Vagina (tissue), 2 donors: Measurements from ENCODE around the gene ADAM23. TPM values are rescaled to one million over a fixed set of nuclear protein-coding genes. Genes with fewer than 3 reads are reported as not detected.

Source experiments
- DNase-seq, 2 donors: peaks; one replicate each; pipeline ENCODE4 v3.0.0-alpha.2; 2017; ENCODE audit errors: extremely low spot score in 2 of 2
- H3K27ac ChIP-seq: fragments of 200-600 bp; sonication (generic); one replicate; pipeline ENCODE4 v1.5.1; 2019
- H3K27me3 ChIP-seq: fragments of 200-600 bp; sonication (generic); one replicate; pipeline ENCODE4 v1.5.1; 2019
- H3K36me3 ChIP-seq, 2 donors: fragments of 200-600 bp; sonication (generic); one replicate each; pipeline ENCODE4 v1.5.1; 2017 to 2019
- H3K4me1 ChIP-seq: fragments of 200-600 bp; sonication (generic); one replicate; pipeline ENCODE4 v1.5.1; 2019
- H3K4me3 ChIP-seq, 2 donors: fragments of 200-600 bp; sonication (generic); 1 replicate in 1 of 2; 2 replicates in 1 of 2; pipeline ENCODE4 v1.5.1; 2016 to 2019
- H3K9me3 ChIP-seq: fragments of 200-600 bp; sonication (generic); one replicate; pipeline ENCODE4 v1.5.1; 2019
- POLR2A ChIP-seq, 2 donors: fragments of 450-650 bp; IDR thresholded peaks; one replicate each; pipeline ENCODE4 v1.6.1; 2017; ENCODE audit warnings: antibody characterized with exemption in 2 of 2, mild to moderate bottlenecking in 2 of 2, moderate library complexity in 2 of 2
- POLR2AphosphoS5 ChIP-seq, 2 donors: sonication (generic); formaldehyde crosslinking; IDR thresholded peaks; one replicate each; pipeline ENCODE4 v1.9.0; 2017; ENCODE audit warnings: antibody characterized with exemption in 2 of 2, mild to moderate bottlenecking in 2 of 2, low read depth in 1 of 2; ENCODE audit not compliant: insufficient read depth in 1 of 2
- intact Hi-C: fragments of 100-400 bp; cut with DNase I; formaldehyde crosslinking; loops from one replicate; pipeline ENCODE4 v1.15.1; 2023
- total RNA-seq: library from RNA; depleted of rRNA; stranded (reverse); fragments of >200 nt; gene quantifications from one replicate; pipeline ENCODE4 v1.2.3, GENCODE V29; 2016
- TF ChIP-seq, protein P1 (sequence below), 3 experiments: fragments of 450-650 bp in 2 of 3; fragments of 200-600 bp in 1 of 3; sonication (generic) in 1 of 3; IDR thresholded peaks; one replicate each; pipeline ENCODE4 v1.5.1; 2017 to 2019; ENCODE audit warnings: antibody characterized with exemption in 3 of 3, mild to moderate bottlenecking in 2 of 3, moderate library complexity in 2 of 3

ADAM23 gene
- total RNA-seq, 1 donor from 2014 or later, result 5.2 TPM

DNA sequence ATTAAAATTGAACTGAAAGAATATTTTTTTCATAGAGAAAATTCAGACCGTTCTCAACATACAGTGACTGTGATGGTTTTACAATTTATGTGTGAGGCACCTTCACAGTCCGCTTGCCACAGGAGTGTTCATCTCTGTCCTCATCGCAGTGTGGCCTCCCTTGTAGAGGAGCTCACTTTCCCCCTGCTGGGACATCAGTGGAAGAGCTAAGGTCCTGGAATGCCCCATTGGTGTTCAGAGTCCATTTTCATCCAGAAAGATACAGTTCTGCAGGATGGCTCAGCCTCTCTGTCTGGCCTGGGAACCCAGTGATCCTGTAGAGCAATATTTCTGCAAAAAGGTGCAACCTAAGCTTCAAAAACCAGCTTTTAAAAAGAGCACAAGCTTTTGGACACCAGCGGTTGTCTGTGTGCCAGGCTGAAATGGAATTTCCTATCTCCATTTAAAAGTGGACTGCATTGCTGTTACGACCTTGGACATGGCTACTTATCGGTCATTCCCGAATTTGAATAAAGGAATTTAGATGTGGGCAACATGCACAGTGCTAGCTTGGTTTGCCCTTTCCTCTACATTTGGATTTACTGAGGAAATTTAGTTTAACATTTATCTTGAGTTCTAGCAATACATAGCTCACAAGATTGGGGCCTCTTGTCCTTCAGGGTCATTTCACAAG is 172.2 kb downstream of the ADAM23 start:
- Histone ChIP-seq H3K36me3 (no peaks in the 10 kb centered on the region), H3K9me3 (no peaks in the 10 kb centered on the region), H3K4me1 (no peaks in the 10 kb centered on the region), H3K27me3 (no peaks in the 10 kb centered on the region), H3K27ac (no peak overlapping the region), H3K4me3 (no peak overlapping the region)
- DNase-seq, result no peak
- TF ChIP-seq POLR2AphosphoS5 (IDR thresholded peaks at IDR 0.05; ENCODE audit: insufficient read depth in 1 of 2, low read depth in 1 of 2) (no peak), POLR2A (IDR thresholded peaks at IDR 0.05) (no peak)
- TF ChIP-seq, protein P1, sequence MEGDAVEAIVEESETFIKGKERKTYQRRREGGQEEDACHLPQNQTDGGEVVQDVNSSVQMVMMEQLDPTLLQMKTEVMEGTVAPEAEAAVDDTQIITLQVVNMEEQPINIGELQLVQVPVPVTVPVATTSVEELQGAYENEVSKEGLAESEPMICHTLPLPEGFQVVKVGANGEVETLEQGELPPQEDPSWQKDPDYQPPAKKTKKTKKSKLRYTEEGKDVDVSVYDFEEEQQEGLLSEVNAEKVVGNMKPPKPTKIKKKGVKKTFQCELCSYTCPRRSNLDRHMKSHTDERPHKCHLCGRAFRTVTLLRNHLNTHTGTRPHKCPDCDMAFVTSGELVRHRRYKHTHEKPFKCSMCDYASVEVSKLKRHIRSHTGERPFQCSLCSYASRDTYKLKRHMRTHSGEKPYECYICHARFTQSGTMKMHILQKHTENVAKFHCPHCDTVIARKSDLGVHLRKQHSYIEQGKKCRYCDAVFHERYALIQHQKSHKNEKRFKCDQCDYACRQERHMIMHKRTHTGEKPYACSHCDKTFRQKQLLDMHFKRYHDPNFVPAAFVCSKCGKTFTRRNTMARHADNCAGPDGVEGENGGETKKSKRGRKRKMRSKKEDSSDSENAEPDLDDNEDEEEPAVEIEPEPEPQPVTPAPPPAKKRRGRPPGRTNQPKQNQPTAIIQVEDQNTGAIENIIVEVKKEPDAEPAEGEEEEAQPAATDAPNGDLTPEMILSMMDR (IDR thresholded peaks at IDR 0.05), result no peak
- intact Hi-C loops, result no loop called here

DNA sequence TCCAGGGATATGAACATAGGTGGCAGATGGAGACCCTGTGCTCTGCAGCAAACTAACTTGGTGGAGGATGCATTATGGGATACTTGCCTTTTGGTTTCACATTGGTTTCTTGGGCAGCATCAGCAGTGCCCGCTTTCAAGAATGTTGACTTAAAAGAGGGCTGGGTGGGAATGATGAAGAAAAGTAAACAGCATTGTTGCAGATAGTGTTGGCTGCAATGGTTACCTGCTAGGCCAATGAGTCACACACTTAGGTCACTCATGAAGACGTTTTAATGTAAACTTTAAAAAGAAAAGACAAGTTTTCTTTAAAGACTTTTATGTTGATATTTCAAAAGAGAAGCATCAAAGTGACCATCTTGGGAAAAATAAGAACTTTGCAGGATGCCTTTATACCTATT is 172.8 kb downstream of the ADAM23 start:
- H3K27me3 ChIP-seq, result no peaks in the 10 kb centered on the region

DNA sequence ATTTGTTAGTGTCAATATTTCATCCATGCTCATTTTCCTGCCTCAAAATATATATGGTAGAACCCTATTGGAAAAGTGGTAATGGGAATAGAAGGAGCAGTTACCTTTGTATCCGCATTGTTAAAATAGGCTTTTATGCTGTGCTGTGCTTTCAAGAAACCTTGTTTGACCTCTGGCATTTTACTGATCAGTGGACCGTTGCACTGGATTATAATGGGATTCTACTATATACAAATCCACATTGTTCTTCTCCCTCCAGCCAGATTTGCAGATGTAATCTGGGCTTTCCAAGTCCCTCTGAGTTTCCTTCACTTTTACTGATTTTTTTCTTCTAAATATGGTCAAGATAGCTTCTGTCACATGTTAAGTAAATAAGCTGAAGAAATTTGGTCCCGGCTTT is 175.7 kb downstream of the ADAM23 start:
- intact Hi-C loops, result no loop called here

More for the DNA sequence above, 172.8 kb downstream of the ADAM23 start:
- Histone ChIP-seq H3K9me3 (no peaks in the 10 kb centered on the region), H3K27ac (no peak overlapping the region), H3K4me1 (no peaks in the 10 kb centered on the region), H3K4me3 (no peak overlapping the region), H3K36me3 (no peaks in the 10 kb centered on the region)
- intact Hi-C loops, result no loop called here
- TF ChIP-seq, protein P1 (IDR thresholded peaks at IDR 0.05), result no peak
- TF ChIP-seq POLR2A (IDR thresholded peaks at IDR 0.05), result no peak
- DNase-seq, result no peak

DNA sequence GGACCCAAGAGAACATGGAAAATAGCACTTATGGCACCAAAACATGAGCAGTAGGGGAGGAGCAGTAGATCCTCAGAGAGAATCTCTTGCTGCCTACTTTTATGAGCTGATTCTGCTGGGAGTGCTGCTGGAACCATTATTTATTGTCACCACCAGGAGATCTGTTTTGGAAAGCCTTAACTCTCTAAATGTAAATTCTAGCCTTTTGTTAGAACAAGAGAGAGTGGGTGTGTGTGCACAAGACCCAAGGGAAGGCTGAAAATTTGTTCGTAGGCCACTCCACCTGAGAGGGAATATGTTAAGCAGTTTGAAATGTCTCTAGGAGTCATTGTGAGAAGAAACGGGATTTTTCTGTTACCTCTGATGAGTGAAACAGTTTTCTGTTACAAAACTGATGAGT is 182.8 kb downstream of the ADAM23 start:
- no peak for TF ChIP-seq POLR2A (IDR thresholded peaks at IDR 0.05)
- no peak for TF ChIP-seq POLR2AphosphoS5 (IDR thresholded peaks at IDR 0.05; ENCODE audit: insufficient read depth in 1 of 2, low read depth in 1 of 2)
- TF ChIP-seq, protein P1 (IDR thresholded peaks at IDR 0.05), result no peak
- H3K27ac ChIP-seq, result no peak overlapping the region
- no peaks in the 10 kb centered on the region for H3K27me3 ChIP-seq
- H3K9me3 ChIP-seq, result no peaks in the 10 kb centered on the region
- no peak for DNase-seq
- no peak overlapping the region for H3K4me3 ChIP-seq
- intact Hi-C loops, result no loop called here
- no peaks in the 10 kb centered on the region for H3K36me3 ChIP-seq
- no peaks in the 10 kb centered on the region for H3K4me1 ChIP-seq

More for the DNA sequence above, 175.7 kb downstream of the ADAM23 start:
- Histone ChIP-seq H3K9me3 (no peaks in the 10 kb centered on the region), H3K36me3 (no peaks in the 10 kb centered on the region), H3K4me1 (no peaks in the 10 kb centered on the region), H3K27ac (no peak overlapping the region), H3K27me3 (no peaks in the 10 kb centered on the region), H3K4me3 (no peak overlapping the region)
- TF ChIP-seq POLR2A (IDR thresholded peaks at IDR 0.05), result no peak
- TF ChIP-seq, protein P1 (IDR thresholded peaks at IDR 0.05), result no peak
- TF ChIP-seq POLR2AphosphoS5 (IDR thresholded peaks at IDR 0.05; ENCODE audit: insufficient read depth in 1 of 2, low read depth in 1 of 2), result no peak
- no peak for DNase-seq

DNA sequence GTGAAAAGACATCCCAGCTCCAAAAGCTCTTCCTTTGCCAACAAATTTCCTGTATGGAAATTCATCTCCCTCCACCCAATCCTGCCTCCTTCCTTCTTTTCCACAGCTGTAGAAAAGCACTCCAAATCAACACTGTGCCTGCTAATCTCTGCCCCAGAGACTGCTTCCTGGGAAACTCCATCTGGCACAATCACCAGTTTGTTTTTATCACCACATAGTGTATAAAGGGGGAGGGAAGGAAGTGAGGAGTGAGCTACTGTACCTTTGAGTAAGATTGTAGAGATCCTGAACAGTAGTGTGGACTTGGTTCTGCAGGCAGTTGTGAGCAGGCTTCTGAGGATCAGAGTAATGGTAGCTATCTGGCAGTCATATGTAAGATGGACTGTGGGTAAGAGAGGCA is 184.3 kb downstream of the ADAM23 start:
- TF ChIP-seq POLR2AphosphoS5 (IDR thresholded peaks at IDR 0.05; ENCODE audit: insufficient read depth in 1 of 2, low read depth in 1 of 2) (no peak), POLR2A (IDR thresholded peaks at IDR 0.05) (no peak)
- TF ChIP-seq, protein P1 (IDR thresholded peaks at IDR 0.05), result no peak

More for the DNA sequence above, 184.3 kb downstream of the ADAM23 start:
- H3K4me3 ChIP-seq, result no peak overlapping the region
- H3K27me3 ChIP-seq, result no peaks in the 10 kb centered on the region
- intact Hi-C loops, result no loop called here
- H3K27ac ChIP-seq, result no peak overlapping the region
- H3K4me1 ChIP-seq, result no peaks in the 10 kb centered on the region
- DNase-seq, result no peak
- no peaks in the 10 kb centered on the region for H3K36me3 ChIP-seq
- no peaks in the 10 kb centered on the region for H3K9me3 ChIP-seq
